ENCODE data around the gene VAMP8. TPM values are rescaled to one million over a fixed set of nuclear protein-coding genes. Genes with fewer than 3 reads are reported as not detected.

VAMP8 gene
- total RNA-seq, 8 experiments from 2014 or later = 0.50 to 14.7 (median 2.0) TPM

- Histone ChIP-seq H3K4me1 (replicated peaks in 1 of 2) (no peaks in the 10 kb centered on the region), H3K4me3 (no peak overlapping the region), H3K27ac (no peak overlapping the region)
- WGBS, 10 experiments = 80 to 100% (median 100%) methylated on average over 1 to 3 of the region's 5 CpGs; no CpG with 5 or more reads in 2 of the 10 experiments
- in situ Hi-C loops (cut with MboI; ENCODE audit: low pct_unique_long_range_greater_than_20kb in 2 of 9, low sequenced_read_pairs in 9 of 9, unreplicated experiment in 9 of 9) = no loop called here
- no peak for ATAC-seq (replicated peaks in 6 of 8)
Observed at GRCh38 chr2:85623991-85624390, 46.6 kb downstream of the VAMP8 start.

- no peak overlapping the region for H3K4me3 ChIP-seq
- in situ Hi-C loops (cut with MboI; ENCODE audit: low pct_unique_long_range_greater_than_20kb in 2 of 9, low sequenced_read_pairs in 9 of 9, unreplicated experiment in 9 of 9) = loop anchor here in 1 of 9 experiments (25.0 kb wide), 1 partner anchor 184 kb away; no protein-coding TSS in a partner anchor
- no peak for ATAC-seq (replicated peaks in 6 of 8)
- no peak overlapping the region for H3K27ac ChIP-seq
- H3K4me1 ChIP-seq (replicated peaks in 1 of 2) = no peaks in the 10 kb centered on the region
- WGBS, 10 experiments = 83 to 100% (median 100%) methylated on average over 1 to 2 of the region's 2 CpGs; no CpG with 5 or more reads in 2 of the 10 experiments
Observed at GRCh38 chr2:85628658-85629057, 51.3 kb downstream of the VAMP8 start.

- H3K27ac ChIP-seq = no peak overlapping the region
- H3K4me1 ChIP-seq (replicated peaks in 1 of 2) = no peaks in the 10 kb centered on the region
- 66 to 100% (median 100%) methylated on average over 1 to 2 of the region's 3 CpGs; no CpG with 5 or more reads in 4 of the 10 experiments for WGBS, 10 experiments
- no peak for ATAC-seq (replicated peaks in 6 of 8)
- in situ Hi-C loops (cut with MboI; ENCODE audit: low pct_unique_long_range_greater_than_20kb in 2 of 9, low sequenced_read_pairs in 9 of 9, unreplicated experiment in 9 of 9) = loop anchor here in 1 of 9 experiments (25.0 kb wide), 1 partner anchor 181 kb away; no protein-coding TSS in a partner anchor
- H3K4me3 ChIP-seq = no peak overlapping the region
Observed at GRCh38 chr2:85631316-85631715, 53.9 kb downstream of the VAMP8 start.

Other genes starting within 250 kb of the VAMP8 start
- gene TGOLN2, start 249.6 kb upstream of the VAMP8 start, total RNA-seq = 10 to 100 TPM; 26.6 to 89.1 (median 50.9) TPM
- gene RETSAT, start 223.1 kb upstream of the VAMP8 start, total RNA-seq = 10 to 100 TPM in 7 of 8 experiments, 1 to 10 TPM in 1; 8.2 to 61.9 (median 19.1) TPM
- 10 to 100 TPM; 15.4 to 21.1 (median 18.1) TPM for gene ELMOD3, start 222.8 kb upstream of the VAMP8 start, total RNA-seq
- gene CAPG, start 167.2 kb upstream of the VAMP8 start, total RNA-seq = 10 to 100 TPM in 2 of 8 experiments, 1 to 10 TPM in 6; 3.7 to 54.7 (median 6.9) TPM
- 1 to 10 TPM in 2 of 8 experiments, under 1 TPM in 6; 0.38 to 2.4 (median 0.67) TPM for gene SH2D6, start 158.9 kb upstream of the VAMP8 start, total RNA-seq
- 100 to 1,000 TPM in 7 of 8 experiments, 10 to 100 TPM in 1; 64.8 to 340 (median 147) TPM for gene MAT2A, start 38.4 kb upstream of the VAMP8 start, total RNA-seq
- 10 to 100 TPM; 16.1 to 40.2 (median 26.6) TPM for gene GGCX, start 16.1 kb upstream of the VAMP8 start, total RNA-seq
- gene VAMP5, start 6.8 kb downstream of the VAMP8 start, total RNA-seq = 10 to 100 TPM in 3 of 8 experiments, 1 to 10 TPM in 1, under 1 TPM in 3, not detected in 1; 0.27 to 50.2 (median 4.1) TPM
- 100 to 1,000 TPM; 104 to 237 (median 191) TPM for gene RNF181, start 18.2 kb downstream of the VAMP8 start, total RNA-seq
- gene TMEM150A, start 25.1 kb downstream of the VAMP8 start, total RNA-seq = 10 to 100 TPM in 4 of 8 experiments, 1 to 10 TPM in 4; 3.6 to 19.8 (median 8.3) TPM
- 10 to 100 TPM; 20.1 to 44.2 (median 27.8) TPM for gene C2orf68, start 34.5 kb downstream of the VAMP8 start, total RNA-seq
- 10 to 100 TPM; 25.8 to 61.3 (median 38.9) TPM for gene USP39, start 38.6 kb downstream of the VAMP8 start, total RNA-seq
- under 1 TPM; 0.16 to 0.77 (median 0.30) TPM for gene SFTPB, start 90.6 kb downstream of the VAMP8 start, total RNA-seq
- under 1 TPM in 6 of 8 experiments, not detected in 2; 0.11 to 0.46 (median 0.29) TPM for gene GNLY, start 116.8 kb downstream of the VAMP8 start, total RNA-seq
- 1 to 10 TPM in 7 of 8 experiments, under 1 TPM in 1; 0.71 to 8.6 (median 1.8) TPM for gene ATOH8, start 176.4 kb downstream of the VAMP8 start, total RNA-seq

Measured in motor neuron (in vitro differentiated cells).